ENCODE measurements around the gene COL6A1.

Gene COL6A1

GRCh38 chr21:45939521-45940045, 42.0 kb upstream of the COL6A1 start:
- no peak overlapping the region for H3K27ac ChIP-seq (ENCODE audit: low read length)
- no peaks in the 10 kb centered on the region for H4K20me1 ChIP-seq (ENCODE audit: insufficient read depth, low read length)
- peaks cover 5% of the 10 kb centered on the region; the same call in 1 of the 2 replicates for H3K4me1 ChIP-seq (ENCODE audit: low read length)
- no peak overlapping the region for H2AFZ ChIP-seq (ENCODE audit: low read depth, low read length)
- no peak for TF ChIP-seq CTCF (IDR thresholded peaks at IDR 0.05; ENCODE audit: low read depth, low read length)
- no peak for TF ChIP-seq EZH2phosphoT487 (IDR thresholded peaks at IDR 0.05; ENCODE audit: low read depth)
- no peak overlapping the region for H3K4me2 ChIP-seq (ENCODE audit: low read length)
- no peaks in the 10 kb centered on the region for H3K27me3 ChIP-seq (ENCODE audit: low read depth, low read length)
- no peaks in the 10 kb centered on the region for H3K9me3 ChIP-seq (ENCODE audit: insufficient read depth, low read length)
- no peaks in the 10 kb centered on the region for H3K79me2 ChIP-seq (ENCODE audit: low read length)
- H3K36me3 ChIP-seq (replicated peaks; ENCODE audit: low read depth, low read length), result no peaks in the 10 kb centered on the region
- H3K4me3 ChIP-seq (ENCODE audit: low read length), result no peak overlapping the region
- H3K9ac ChIP-seq (ENCODE audit: low read length), result no peak overlapping the region

- no peaks in the 10 kb centered on the region for H3K27me3 ChIP-seq (ENCODE audit: low read depth, low read length)
Observed at GRCh38 chr21:45940091-45940490, 41.5 kb upstream of the COL6A1 start.

GRCh38 chr21:45940621-45941337, 40.8 kb upstream of the COL6A1 start:
- no peaks in the 10 kb centered on the region for H3K79me2 ChIP-seq (ENCODE audit: low read length)
- H3K36me3 ChIP-seq (replicated peaks; ENCODE audit: low read depth, low read length), result no peaks in the 10 kb centered on the region
- no peaks in the 10 kb centered on the region for H3K4me1 ChIP-seq (ENCODE audit: low read length)
- H3K4me2 ChIP-seq (ENCODE audit: low read length), result no peak overlapping the region
- H3K9me3 ChIP-seq (ENCODE audit: insufficient read depth, low read length), result no peaks in the 10 kb centered on the region
- TF ChIP-seq CTCF (IDR thresholded peaks at IDR 0.05; ENCODE audit: low read depth, low read length) (no peak), EZH2phosphoT487 (IDR thresholded peaks at IDR 0.05; ENCODE audit: low read depth) (no peak)
- no peak overlapping the region for H2AFZ ChIP-seq (ENCODE audit: low read depth, low read length)
- no peak overlapping the region for H3K27ac ChIP-seq (ENCODE audit: low read length)
- H3K9ac ChIP-seq (ENCODE audit: low read length), result no peak overlapping the region
- H3K27me3 ChIP-seq (ENCODE audit: low read depth, low read length), result no peaks in the 10 kb centered on the region
- no peak overlapping the region for H3K4me3 ChIP-seq (ENCODE audit: low read length)
- H4K20me1 ChIP-seq (ENCODE audit: insufficient read depth, low read length), result no peaks in the 10 kb centered on the region

More at GRCh38 chr21:45940091-45940490, 41.5 kb upstream of the COL6A1 start:
- H4K20me1 ChIP-seq (ENCODE audit: insufficient read depth, low read length), result no peaks in the 10 kb centered on the region
- H3K36me3 ChIP-seq (replicated peaks; ENCODE audit: low read depth, low read length), result no peaks in the 10 kb centered on the region
- no peak overlapping the region for H2AFZ ChIP-seq (ENCODE audit: low read depth, low read length)
- no peaks in the 10 kb centered on the region for H3K79me2 ChIP-seq (ENCODE audit: low read length)
- H3K9me3 ChIP-seq (ENCODE audit: insufficient read depth, low read length), result no peaks in the 10 kb centered on the region
- H3K4me1 ChIP-seq (ENCODE audit: low read length), result peaks cover 3% of the 10 kb centered on the region; the same call in 1 of the 2 replicates
- no peak overlapping the region for H3K4me2 ChIP-seq (ENCODE audit: low read length)
- no peak for TF ChIP-seq CTCF (IDR thresholded peaks at IDR 0.05; ENCODE audit: low read depth, low read length)
- TF ChIP-seq EZH2phosphoT487 (IDR thresholded peaks at IDR 0.05; ENCODE audit: low read depth), result no peak
- H3K9ac ChIP-seq (ENCODE audit: low read length), result no peak overlapping the region
- no peak overlapping the region for H3K4me3 ChIP-seq (ENCODE audit: low read length)
- H3K27ac ChIP-seq (ENCODE audit: low read length), result no peak overlapping the region

- Histone ChIP-seq H3K4me1 (ENCODE audit: low read length) (no peaks in the 10 kb centered on the region), H3K79me2 (ENCODE audit: low read length) (no peaks in the 10 kb centered on the region), H3K9me3 (ENCODE audit: insufficient read depth, low read length) (no peaks in the 10 kb centered on the region), H3K36me3 (replicated peaks; ENCODE audit: low read depth, low read length) (no peaks in the 10 kb centered on the region), H3K4me2 (ENCODE audit: low read length) (no peak overlapping the region), H3K9ac (ENCODE audit: low read length) (no peak overlapping the region), H3K27ac (ENCODE audit: low read length) (no peak overlapping the region), H2AFZ (ENCODE audit: low read depth, low read length) (no peak overlapping the region), H3K27me3 (ENCODE audit: low read depth, low read length) (no peaks in the 10 kb centered on the region), H3K4me3 (ENCODE audit: low read length) (no peak overlapping the region), H4K20me1 (ENCODE audit: insufficient read depth, low read length) (no peaks in the 10 kb centered on the region)
- no peak for TF ChIP-seq CTCF (IDR thresholded peaks at IDR 0.05; ENCODE audit: low read depth, low read length)
- TF ChIP-seq EZH2phosphoT487 (IDR thresholded peaks at IDR 0.05; ENCODE audit: low read depth), result no peak
Observed at GRCh38 chr21:45941338-45941710, 40.2 kb upstream of the COL6A1 start.

Data from OCI-LY3 (cell line).